Vagina (tissue), 2 donors: ENCODE results near the gene MATK.

Experiments used
- POLR2AphosphoS5 ChIP-seq, 2 donors: sonication (generic); formaldehyde crosslinking; IDR thresholded peaks; one replicate each; pipeline ENCODE4 v1.9.0; 2017; ENCODE audit warnings: antibody characterized with exemption in 2 of 2, mild to moderate bottlenecking in 2 of 2, low read depth in 1 of 2; ENCODE audit not compliant: insufficient read depth in 1 of 2
- TF ChIP-seq, protein P1 (sequence below), 3 experiments: fragments of 450-650 bp in 2 of 3; fragments of 200-600 bp in 1 of 3; sonication (generic) in 1 of 3; IDR thresholded peaks; one replicate each; pipeline ENCODE4 v1.5.1; 2017 to 2019; ENCODE audit warnings: antibody characterized with exemption in 3 of 3, mild to moderate bottlenecking in 2 of 3, moderate library complexity in 2 of 3

DNA sequence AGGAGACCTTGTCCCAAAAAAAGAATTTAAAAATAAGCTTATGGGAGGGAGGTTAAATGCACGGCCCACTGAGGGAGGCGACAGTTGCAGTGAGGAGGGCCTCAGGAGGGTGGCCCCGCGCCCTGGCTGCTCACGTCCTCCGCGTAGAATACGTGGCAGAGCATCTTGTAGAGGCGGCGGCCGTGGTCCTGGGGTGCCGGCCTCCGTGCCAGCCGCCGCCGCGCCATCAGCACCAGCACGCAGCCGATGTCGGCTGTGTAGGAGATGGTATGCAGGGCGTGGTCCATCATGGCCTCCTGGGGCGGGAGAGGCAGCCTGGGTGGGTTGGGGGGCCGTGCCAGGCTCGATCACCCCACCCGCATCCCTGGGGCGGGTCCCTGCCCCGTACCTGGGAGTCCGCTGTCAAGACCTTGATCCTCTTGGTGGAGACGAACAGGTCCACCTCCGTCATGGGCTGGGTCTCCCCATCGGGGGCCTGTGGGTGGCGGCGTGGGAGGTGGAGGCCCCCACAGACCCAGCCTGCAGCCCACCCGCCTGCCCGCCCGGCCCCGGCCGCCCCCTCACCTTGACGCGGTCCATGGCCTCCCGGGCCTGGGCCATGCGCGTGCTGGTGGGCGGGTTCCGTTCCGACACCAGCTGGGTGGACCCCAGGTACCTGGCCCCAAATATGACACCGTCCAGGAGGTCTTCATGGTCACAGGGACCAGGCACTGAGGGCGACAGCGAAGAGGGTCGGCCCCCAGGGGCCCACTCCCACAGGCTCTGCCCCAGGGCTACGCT, 32.4 kb downstream of the MATK start:
- TF ChIP-seq, protein P1, sequence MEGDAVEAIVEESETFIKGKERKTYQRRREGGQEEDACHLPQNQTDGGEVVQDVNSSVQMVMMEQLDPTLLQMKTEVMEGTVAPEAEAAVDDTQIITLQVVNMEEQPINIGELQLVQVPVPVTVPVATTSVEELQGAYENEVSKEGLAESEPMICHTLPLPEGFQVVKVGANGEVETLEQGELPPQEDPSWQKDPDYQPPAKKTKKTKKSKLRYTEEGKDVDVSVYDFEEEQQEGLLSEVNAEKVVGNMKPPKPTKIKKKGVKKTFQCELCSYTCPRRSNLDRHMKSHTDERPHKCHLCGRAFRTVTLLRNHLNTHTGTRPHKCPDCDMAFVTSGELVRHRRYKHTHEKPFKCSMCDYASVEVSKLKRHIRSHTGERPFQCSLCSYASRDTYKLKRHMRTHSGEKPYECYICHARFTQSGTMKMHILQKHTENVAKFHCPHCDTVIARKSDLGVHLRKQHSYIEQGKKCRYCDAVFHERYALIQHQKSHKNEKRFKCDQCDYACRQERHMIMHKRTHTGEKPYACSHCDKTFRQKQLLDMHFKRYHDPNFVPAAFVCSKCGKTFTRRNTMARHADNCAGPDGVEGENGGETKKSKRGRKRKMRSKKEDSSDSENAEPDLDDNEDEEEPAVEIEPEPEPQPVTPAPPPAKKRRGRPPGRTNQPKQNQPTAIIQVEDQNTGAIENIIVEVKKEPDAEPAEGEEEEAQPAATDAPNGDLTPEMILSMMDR (IDR thresholded peaks at IDR 0.05), result no peak
- no peak for TF ChIP-seq POLR2AphosphoS5 (IDR thresholded peaks at IDR 0.05; ENCODE audit: insufficient read depth in 1 of 2, low read depth in 1 of 2)
